CD8-positive, alpha-beta memory T cell (primary cell): Measurements from ENCODE around the gene TBC1D5. TPM values are rescaled to one million over a fixed set of nuclear protein-coding genes. Genes with fewer than 3 reads are reported as not detected.

Source experiments
- CTCF ChIA-PET: fragments of 350-600 bp; sonication (Branson Sonifier 250); formaldehyde crosslinking; loops from one replicate; lab custom pipeline; 2021; ENCODE audit warnings: antibody characterized with exemption; lab: Charles Lee
- POLR2A ChIA-PET: fragments of 350-600 bp; sonication (Branson Sonifier 250); formaldehyde crosslinking; loops from one replicate; lab custom pipeline; 2021; ENCODE audit warnings: antibody characterized with exemption; lab: Charles Lee
- DNase-seq, 5 donors: peaks; one replicate each; pipeline versions ENCODE4 v3.0.0 to v3.0.0-alpha.2; 2020 to 2022; ENCODE audit warnings: mixed read lengths in 1 of 5
- H3K27ac ChIP-seq: one replicate; pipeline ENCODE4 v1.7.0; 2013; ENCODE audit warnings: low read depth, mild to moderate bottlenecking, low read length, moderate library complexity
- H3K27me3 ChIP-seq: 2 replicates; pipeline ENCODE4 v1.7.0; 2013; ENCODE audit warnings: low read length, mild to moderate bottlenecking; ENCODE audit not compliant: insufficient read depth, poor library complexity, severe bottlenecking
- H3K36me3 ChIP-seq: 2 replicates; pipeline ENCODE4 v1.7.0; 2013; ENCODE audit warnings: mild to moderate bottlenecking, low read length, moderate library complexity; ENCODE audit not compliant: insufficient read depth
- H3K4me1 ChIP-seq: 2 replicates; pipeline ENCODE4 v1.7.0; 2013; ENCODE audit warnings: mild to moderate bottlenecking, low read length, moderate library complexity; ENCODE audit not compliant: insufficient read depth
- H3K4me3 ChIP-seq: 2 replicates; pipeline ENCODE4 v1.7.0; 2013; ENCODE audit warnings: mild to moderate bottlenecking, low read length
- H3K9me3 ChIP-seq: 2 replicates; pipeline ENCODE4 v1.7.0; 2013; ENCODE audit warnings: mild to moderate bottlenecking, low read length
- H3K27ac Mint-ChIP-seq, 8 donors: one replicate each; pipeline ENCODE4 v1.8.0; 2020 to 2021; ENCODE audit warnings: mixed read lengths in 8 of 8, mild to moderate bottlenecking in 6 of 8, inconsistent platforms in 3 of 8, moderate library complexity in 3 of 8
- H3K27me3 Mint-ChIP-seq, 2 donors: one replicate each; pipeline ENCODE4 v1.8.0; 2020 to 2021; ENCODE audit warnings: mixed read lengths in 2 of 2, mild to moderate bottlenecking in 1 of 2, moderate library complexity in 1 of 2
- H3K36me3 Mint-ChIP-seq, 3 donors: one replicate each; pipeline ENCODE4 v1.8.0; 2020 to 2021; ENCODE audit warnings: mixed read lengths in 3 of 3, inconsistent platforms in 1 of 3, mild to moderate bottlenecking in 1 of 3
- H3K4me1 Mint-ChIP-seq, 3 donors: one replicate each; pipeline ENCODE4 v1.8.0; 2020 to 2021; ENCODE audit warnings: mixed read lengths in 3 of 3, inconsistent platforms in 1 of 3, mild to moderate bottlenecking in 1 of 3
- H3K4me3 Mint-ChIP-seq, 7 donors: one replicate each; pipeline ENCODE4 v1.8.0; 2020 to 2021; ENCODE audit warnings: mixed read lengths in 7 of 7, mild to moderate bottlenecking in 6 of 7, moderate library complexity in 4 of 7, inconsistent platforms in 2 of 7
- H3K9me3 Mint-ChIP-seq, 5 donors: one replicate each; pipeline ENCODE4 v1.8.0; 2020 to 2022; ENCODE audit warnings: mixed read lengths in 5 of 5, mild to moderate bottlenecking in 3 of 5, moderate library complexity in 2 of 5, inconsistent platforms in 1 of 5
- polyA plus RNA-seq: library from polyadenylated mRNA; unstranded; fragments of 300-500 nt; fragmentation: Illumina TruSeq; gene quantifications from one replicate; pipeline ENCODE4 v1.2.3, GENCODE V29; 2021
- total RNA-seq, 2 experiments: library from RNA; stranded (reverse); gene quantifications; one replicate each; pipeline ENCODE4 v1.2.3, GENCODE V29; 2021

TBC1D5 gene
- total and polyA plus RNA-seq, 3 experiments from 2014 or later, result 35.8 to 45.1 (median 40.0) TPM

- peaks cover 0 to 5% (median 2%) of the 10 kb centered on the region in 5 donors for H3K9me3 Mint-ChIP-seq
- H3K9me3 ChIP-seq, result no peaks in the 10 kb centered on the region
- H3K27ac Mint-ChIP-seq, result no peak overlapping the region
- peaks cover 14 to 42% (median 21%) of the 10 kb centered on the region in 3 donors for H3K36me3 Mint-ChIP-seq
- H3K27me3 Mint-ChIP-seq, result no peaks in the 10 kb centered on the region
- no peaks in the 10 kb centered on the region for H3K27me3 ChIP-seq
- POLR2A ChIA-PET, result interaction anchor here (0.6 kb wide), 1 partner anchor 414 kb away, joined by 3 read pairs; no protein-coding TSS in a partner anchor
- H3K27ac ChIP-seq, result no peak overlapping the region
- H3K36me3 ChIP-seq, result no peaks in the 10 kb centered on the region
- no peaks in the 10 kb centered on the region for H3K4me1 ChIP-seq
- H3K4me3 ChIP-seq, result no peak overlapping the region
- CTCF ChIA-PET, result no interaction called here
- H3K4me1 Mint-ChIP-seq, result no peaks in the 10 kb centered on the region
- DNase-seq, result no peak
- no peak overlapping the region for H3K4me3 Mint-ChIP-seq
Observed at GRCh38 chr3:17221529-17221928, 520.9 kb downstream of the TBC1D5 start.

DNA sequence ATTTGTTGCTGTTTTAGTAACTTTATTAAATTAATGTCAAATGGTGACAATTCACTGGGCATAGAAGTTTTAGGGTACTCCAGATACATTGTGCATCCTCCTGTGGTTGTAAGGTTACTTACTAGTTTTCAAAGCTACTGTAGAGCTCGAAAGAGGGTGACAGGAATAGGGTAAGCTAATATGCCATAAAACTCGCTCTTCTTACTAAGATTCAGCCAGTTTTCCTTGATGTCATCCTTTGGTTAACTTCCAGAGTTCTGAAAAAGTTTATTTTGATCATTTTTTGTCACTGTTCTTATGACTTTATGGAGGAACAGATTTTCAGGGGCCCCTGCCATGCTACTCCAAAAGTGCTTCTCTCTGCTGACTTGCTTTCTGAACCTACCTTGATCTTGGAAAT, 522.8 kb downstream of the TBC1D5 start:
- Histone ChIP-seq H3K9me3 (no peaks in the 10 kb centered on the region), H3K27me3 (no peaks in the 10 kb centered on the region), H3K27ac (no peak overlapping the region), H3K36me3 (no peaks in the 10 kb centered on the region), H3K4me3 (no peak overlapping the region), H3K4me1 (no peaks in the 10 kb centered on the region)
- CTCF ChIA-PET, result no interaction called here
- Mint-ChIP-seq H3K4me3 (no peak overlapping the region), H3K4me1 (no peaks in the 10 kb centered on the region), H3K9me3 (peaks cover 0 to 5% (median 2%) of the 10 kb centered on the region in 5 donors), H3K36me3 (peaks cover 16 to 40% (median 20%) of the 10 kb centered on the region in 3 donors), H3K27ac (no peak overlapping the region), H3K27me3 (no peaks in the 10 kb centered on the region)
- DNase-seq, result no peak
- POLR2A ChIA-PET, result no interaction called here

GRCh38 chr3:17218587-17218986, 523.8 kb downstream of the TBC1D5 start:
- CTCF ChIA-PET, result interaction anchor here (0.6 kb wide), 1 partner anchor 32 kb away, joined by 3 read pairs; no protein-coding TSS in a partner anchor
- Mint-ChIP-seq H3K4me1 (no peaks in the 10 kb centered on the region), H3K27me3 (no peaks in the 10 kb centered on the region), H3K27ac (no peak overlapping the region), H3K36me3 (peaks cover 17 to 40% (median 25%) of the 10 kb centered on the region in 3 donors), H3K9me3 (peaks cover 0 to 5% (median 2%) of the 10 kb centered on the region in 5 donors), H3K4me3 (no peak overlapping the region)
- DNase-seq, result no peak
- no peaks in the 10 kb centered on the region for H3K36me3 ChIP-seq
- H3K27me3 ChIP-seq, result no peaks in the 10 kb centered on the region
- POLR2A ChIA-PET, result no interaction called here
- H3K4me3 ChIP-seq, result no peak overlapping the region
- no peaks in the 10 kb centered on the region for H3K4me1 ChIP-seq
- no peaks in the 10 kb centered on the region for H3K9me3 ChIP-seq
- no peak overlapping the region for H3K27ac ChIP-seq

GRCh38 chr3:17217588-17217987, 524.8 kb downstream of the TBC1D5 start:
- Histone ChIP-seq H3K9me3 (no peaks in the 10 kb centered on the region), H3K27me3 (no peaks in the 10 kb centered on the region), H3K4me3 (no peak overlapping the region), H3K36me3 (no peaks in the 10 kb centered on the region), H3K27ac (no peak overlapping the region), H3K4me1 (no peaks in the 10 kb centered on the region)
- Mint-ChIP-seq H3K4me3 (no peak overlapping the region), H3K9me3 (peaks cover 0 to 5% (median 2%) of the 10 kb centered on the region in 5 donors), H3K4me1 (no peaks in the 10 kb centered on the region), H3K36me3 (peaks cover 17 to 38% (median 31%) of the 10 kb centered on the region in 3 donors), H3K27me3 (no peaks in the 10 kb centered on the region), H3K27ac (peak overlapping the region in 1 of 8 donors; percentile 23)
- ChIA-PET CTCF (interaction anchor here (0.6 kb wide), 1 partner anchor 31 kb away, joined by 3 read pairs; no protein-coding TSS in a partner anchor), POLR2A (no interaction called here)
- DNase-seq, result no peak

DNA sequence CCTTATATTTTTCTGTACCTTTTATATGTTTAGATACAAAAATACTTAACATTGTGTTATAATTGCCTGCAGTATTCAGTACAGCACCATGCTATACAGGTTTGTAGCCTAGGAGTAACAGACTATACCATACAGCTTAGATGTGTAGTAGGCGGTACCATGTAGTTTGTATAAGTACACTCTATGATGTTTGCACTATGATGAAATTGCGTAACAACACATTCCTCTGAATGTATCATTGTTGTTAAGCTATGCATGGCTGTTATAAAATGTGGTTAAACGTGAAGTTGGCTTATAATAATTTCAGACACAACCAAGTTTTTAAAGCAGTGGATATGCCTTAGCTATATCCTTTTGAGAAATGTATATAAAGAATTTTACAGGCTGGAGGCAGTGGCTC, 529.3 kb downstream of the TBC1D5 start:
- Mint-ChIP-seq H3K27me3 (no peaks in the 10 kb centered on the region), H3K27ac (no peak overlapping the region), H3K4me1 (no peaks in the 10 kb centered on the region), H3K36me3 (peaks cover 10 to 29% (median 26%) of the 10 kb centered on the region in 3 donors), H3K9me3 (no peaks in the 10 kb centered on the region), H3K4me3 (no peak overlapping the region)
- ChIA-PET CTCF (no interaction called here), POLR2A (no interaction called here)
- no peaks in the 10 kb centered on the region for H3K36me3 ChIP-seq
- H3K4me1 ChIP-seq, result no peaks in the 10 kb centered on the region
- no peak overlapping the region for H3K4me3 ChIP-seq
- no peaks in the 10 kb centered on the region for H3K9me3 ChIP-seq
- H3K27me3 ChIP-seq, result no peaks in the 10 kb centered on the region
- DNase-seq, result no peak
- H3K27ac ChIP-seq, result no peak overlapping the region

- H3K9me3 ChIP-seq, result no peaks in the 10 kb centered on the region
- CTCF ChIA-PET, result no interaction called here
- Mint-ChIP-seq H3K4me1 (no peaks in the 10 kb centered on the region), H3K4me3 (no peak overlapping the region), H3K27me3 (no peaks in the 10 kb centered on the region), H3K9me3 (peaks cover 6 to 14% (median 10%) of the 10 kb centered on the region in 5 donors), H3K27ac (no peak overlapping the region), H3K36me3 (peaks cover 32 to 44% (median 34%) of the 10 kb centered on the region in 3 donors)
- no peaks in the 10 kb centered on the region for H3K27me3 ChIP-seq
- no peaks in the 10 kb centered on the region for H3K4me1 ChIP-seq
- POLR2A ChIA-PET, result no interaction called here
- DNase-seq, result no peak
- H3K27ac ChIP-seq, result no peak overlapping the region
- H3K4me3 ChIP-seq, result no peak overlapping the region
- no peaks in the 10 kb centered on the region for H3K36me3 ChIP-seq
Observed at GRCh38 chr3:17207979-17208378, 534.5 kb downstream of the TBC1D5 start.

DNA sequence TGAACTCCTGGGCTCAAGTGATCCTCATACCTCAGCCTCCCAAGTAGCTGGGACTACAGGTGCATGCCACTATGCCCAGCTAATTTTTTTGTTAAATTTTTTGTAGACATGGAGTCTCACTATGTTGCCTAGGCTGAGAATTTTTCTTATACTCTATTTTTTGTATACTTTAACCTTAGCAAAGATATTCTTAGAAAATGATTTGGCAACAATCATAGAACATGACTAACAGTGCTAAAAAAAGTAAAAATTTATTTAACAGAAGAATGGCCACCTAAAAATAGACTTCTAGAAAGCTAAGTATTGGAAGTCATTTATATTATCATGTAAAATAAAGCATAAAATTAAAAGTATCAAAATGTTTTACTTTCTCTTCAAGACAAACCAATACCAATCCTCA, 535.4 kb downstream of the TBC1D5 start:
- CTCF ChIA-PET, result interaction anchor here (1.0 kb wide), 1 partner anchor 9 kb away, joined by 3 read pairs; no protein-coding TSS in a partner anchor
- no peaks in the 10 kb centered on the region for H3K36me3 ChIP-seq
- peaks cover 9 to 23% (median 18%) of the 10 kb centered on the region in 5 donors for H3K9me3 Mint-ChIP-seq

DNA sequence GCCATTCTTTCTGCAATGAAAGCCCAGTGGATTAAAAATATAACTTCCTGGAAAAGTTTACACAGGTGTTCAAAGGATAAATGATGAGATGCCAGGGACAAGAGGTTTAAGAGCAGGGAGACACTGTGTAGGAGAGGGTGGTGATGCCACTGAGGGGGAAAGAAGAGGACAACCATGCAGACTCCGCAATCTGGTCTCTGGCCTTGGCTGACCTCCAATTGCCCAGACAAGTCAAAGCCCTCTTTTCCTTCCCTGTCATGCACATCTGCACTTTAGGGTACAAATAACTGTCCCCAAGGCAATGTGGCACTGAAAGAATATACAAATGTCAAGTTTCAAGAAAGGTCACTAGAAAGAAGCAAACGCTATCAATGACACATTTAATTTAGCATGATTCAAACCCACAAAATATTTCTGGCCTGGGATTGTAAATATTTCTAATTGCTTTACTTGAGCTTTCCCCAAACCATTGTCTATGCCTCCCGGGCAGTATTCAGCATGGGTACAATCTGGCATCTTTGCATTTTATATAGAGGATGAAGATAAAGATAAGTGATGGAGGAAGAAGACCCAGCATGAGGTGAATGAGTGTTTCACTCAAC, 538.3 kb downstream of the TBC1D5 start:
- H3K4me3 Mint-ChIP-seq, result no peak overlapping the region
- ChIA-PET POLR2A (no interaction called here), CTCF (no interaction called here)
- H3K9me3 Mint-ChIP-seq, result peaks cover 13 to 29% (median 24%) of the 10 kb centered on the region in 5 donors
- H3K27ac Mint-ChIP-seq, result no peak overlapping the region
- H3K36me3 Mint-ChIP-seq, result peaks cover 33 to 61% (median 55%) of the 10 kb centered on the region in 3 donors
- H3K4me3 ChIP-seq, result no peak overlapping the region
- no peaks in the 10 kb centered on the region for H3K27me3 ChIP-seq
- H3K4me1 ChIP-seq, result no peaks in the 10 kb centered on the region
- H3K36me3 ChIP-seq, result no peaks in the 10 kb centered on the region
- DNase-seq, result no peak
- peaks cover 7% of the 10 kb centered on the region for H3K9me3 ChIP-seq
- H3K4me1 Mint-ChIP-seq, result peaks cover 0 to 6% (median 3%) of the 10 kb centered on the region in 3 donors
- H3K27me3 Mint-ChIP-seq, result no peaks in the 10 kb centered on the region
- H3K27ac ChIP-seq, result no peak overlapping the region

More for the DNA sequence above, 535.4 kb downstream of the TBC1D5 start:
- Mint-ChIP-seq H3K27ac (no peak overlapping the region), H3K4me3 (no peak overlapping the region), H3K4me1 (peaks cover 0 to 2% (median 0%) of the 10 kb centered on the region in 3 donors), H3K27me3 (no peaks in the 10 kb centered on the region), H3K36me3 (peaks cover 39 to 48% (median 43%) of the 10 kb centered on the region in 3 donors)
- no peak overlapping the region for H3K4me3 ChIP-seq
- H3K27ac ChIP-seq, result no peak overlapping the region
- POLR2A ChIA-PET, result no interaction called here
- H3K9me3 ChIP-seq, result peaks cover 7% of the 10 kb centered on the region
- H3K27me3 ChIP-seq, result no peaks in the 10 kb centered on the region
- H3K4me1 ChIP-seq, result no peaks in the 10 kb centered on the region
- no peak for DNase-seq
